Breast epithelium (tissue), 4 donors: ENCODE measurements around the gene PTPN9. TPM values are rescaled to one million over a fixed set of nuclear protein-coding genes. Genes with fewer than 3 reads are reported as not detected.
"Not testable (repeated sequence)": the region's sequence is repeated elsewhere in the genome, so short reads cannot be mapped to it uniquely, and the experiment has no call there.

ENCODE experiments used
- DNase-seq, 2 donors: peaks; one replicate each; pipeline ENCODE4 v3.0.0-alpha.2; 2019; ENCODE audit warnings: low spot score in 2 of 2
- H3K27ac ChIP-seq, 2 donors: fragments of 200-600 bp; sonication (generic) in 1 of 2; one replicate each; pipeline ENCODE4 v1.5.1; 2016 to 2019; ENCODE audit warnings: mild to moderate bottlenecking in 1 of 2
- H3K27me3 ChIP-seq, 2 donors: fragments of 200-600 bp; sonication (generic) in 1 of 2; one replicate each; pipeline versions ENCODE4 v1.5.1 to v1.6.0; 2017 to 2019; ENCODE audit warnings: control low read depth in 1 of 2, mild to moderate bottlenecking in 1 of 2
- H3K36me3 ChIP-seq: fragments of 200-600 bp; one replicate; pipeline ENCODE4 v1.5.1; 2019
- H3K4me1 ChIP-seq, 2 donors: fragments of 200-600 bp; sonication (generic); one replicate each; pipeline ENCODE4 v1.5.1; 2016 to 2019; ENCODE audit warnings: control low read depth in 1 of 2
- H3K4me3 ChIP-seq, 3 donors: fragments of 200-600 bp; sonication (generic); 1 replicate in 2 of 3; 2 replicates in 1 of 3; pipeline ENCODE4 v1.5.1; 2016 to 2019; ENCODE audit warnings: mild to moderate bottlenecking in 3 of 3, moderate library complexity in 2 of 3
- H3K9me3 ChIP-seq, 2 donors: fragments of 200-600 bp; sonication (generic) in 1 of 2; one replicate each; pipeline ENCODE4 v1.5.1; 2016 to 2019; ENCODE audit warnings: control low read depth in 1 of 2
- POLR2A ChIP-seq: fragments of 450-650 bp; IDR thresholded peaks from one replicate; pipeline ENCODE4 v1.6.1; 2016; ENCODE audit warnings: antibody characterized with exemption, mild to moderate bottlenecking, moderate library complexity
- POLR2AphosphoS5 ChIP-seq, 3 donors: sonication (generic); formaldehyde crosslinking; IDR thresholded peaks; one replicate each; pipeline ENCODE4 v1.6.1; 2017; ENCODE audit warnings: antibody characterized with exemption in 3 of 3
- intact Hi-C: fragments of 100-400 bp; cut with DNase I; formaldehyde crosslinking; loops from one replicate; pipeline ENCODE4 v1.15.1; 2023; ENCODE audit warnings: low total_unique reads
- total RNA-seq, 3 donors: library from RNA; depleted of rRNA; stranded (reverse); fragments of >200 nt; gene quantifications; one replicate each; pipeline ENCODE4 v1.1.0, GENCODE V29; 2016
- TF ChIP-seq, protein P1 (sequence below), 3 donors: fragments of 450-650 bp; IDR thresholded peaks; one replicate each; pipeline ENCODE4 v1.5.1; 2016 to 2017; ENCODE audit warnings: antibody characterized with exemption in 3 of 3, mild to moderate bottlenecking in 3 of 3, moderate library complexity in 3 of 3

The PTPN9 gene
- total RNA-seq, 3 donors from 2014 or later = 16.2 to 23.9 (median 19.9) TPM

- intact Hi-C loops = no loop called here
- TF ChIP-seq POLR2A (no peak), POLR2AphosphoS5 (IDR thresholded peaks at IDR 0.05) (no peak)
- TF ChIP-seq, protein P1, sequence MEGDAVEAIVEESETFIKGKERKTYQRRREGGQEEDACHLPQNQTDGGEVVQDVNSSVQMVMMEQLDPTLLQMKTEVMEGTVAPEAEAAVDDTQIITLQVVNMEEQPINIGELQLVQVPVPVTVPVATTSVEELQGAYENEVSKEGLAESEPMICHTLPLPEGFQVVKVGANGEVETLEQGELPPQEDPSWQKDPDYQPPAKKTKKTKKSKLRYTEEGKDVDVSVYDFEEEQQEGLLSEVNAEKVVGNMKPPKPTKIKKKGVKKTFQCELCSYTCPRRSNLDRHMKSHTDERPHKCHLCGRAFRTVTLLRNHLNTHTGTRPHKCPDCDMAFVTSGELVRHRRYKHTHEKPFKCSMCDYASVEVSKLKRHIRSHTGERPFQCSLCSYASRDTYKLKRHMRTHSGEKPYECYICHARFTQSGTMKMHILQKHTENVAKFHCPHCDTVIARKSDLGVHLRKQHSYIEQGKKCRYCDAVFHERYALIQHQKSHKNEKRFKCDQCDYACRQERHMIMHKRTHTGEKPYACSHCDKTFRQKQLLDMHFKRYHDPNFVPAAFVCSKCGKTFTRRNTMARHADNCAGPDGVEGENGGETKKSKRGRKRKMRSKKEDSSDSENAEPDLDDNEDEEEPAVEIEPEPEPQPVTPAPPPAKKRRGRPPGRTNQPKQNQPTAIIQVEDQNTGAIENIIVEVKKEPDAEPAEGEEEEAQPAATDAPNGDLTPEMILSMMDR (IDR thresholded peaks at IDR 0.05) = no peak
- H3K9me3 ChIP-seq = no peaks in the 10 kb centered on the region
- H3K4me3 ChIP-seq = no peak overlapping the region
- DNase-seq = no peak
- H3K36me3 ChIP-seq = no peaks in the 10 kb centered on the region
- H3K27ac ChIP-seq = no peak overlapping the region
- H3K4me1 ChIP-seq = no peaks in the 10 kb centered on the region
- H3K27me3 ChIP-seq = no peaks in the 10 kb centered on the region
Observed at GRCh38 chr15:75565062-75565970, 13.8 kb downstream of the PTPN9 start.

DNA sequence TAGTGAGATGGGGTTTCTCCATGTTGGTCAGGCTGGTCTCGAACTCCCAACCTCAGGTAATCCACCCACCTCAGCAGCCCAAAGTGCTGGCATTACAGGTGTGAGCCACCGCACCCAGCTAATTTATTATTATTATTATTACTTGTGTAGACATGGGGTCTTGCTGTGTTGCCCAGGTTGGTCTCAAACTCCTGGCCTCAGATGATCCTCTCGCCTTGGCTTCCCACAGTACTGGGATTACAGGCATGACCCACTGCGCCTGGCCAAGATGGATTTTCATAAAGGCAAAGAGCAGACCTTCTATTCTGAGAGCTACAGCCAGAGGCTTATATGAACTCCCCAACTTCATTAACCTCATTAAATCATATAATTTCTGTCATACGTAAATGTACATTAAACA is 17.2 kb downstream of the PTPN9 start:
- intact Hi-C loops = no loop called here
- H3K4me3 ChIP-seq = no peak overlapping the region

GRCh38 chr15:75559360-75559759 is 19.8 kb downstream of the PTPN9 start:
- DNase-seq, intact Hi-C loops, H3K4me3 ChIP-seq, H3K36me3 ChIP-seq, H3K4me1 ChIP-seq, H3K9me3 ChIP-seq, H3K27ac ChIP-seq, H3K27me3 ChIP-seq: not testable (repeated sequence)

More for the DNA sequence above, 17.2 kb downstream of the PTPN9 start:
- Histone ChIP-seq H3K9me3 (no peaks in the 10 kb centered on the region), H3K27me3 (no peaks in the 10 kb centered on the region), H3K36me3 (no peaks in the 10 kb centered on the region), H3K27ac (no peak overlapping the region), H3K4me1 (no peaks in the 10 kb centered on the region)
- DNase-seq = no peak
- TF ChIP-seq POLR2AphosphoS5 (IDR thresholded peaks at IDR 0.05) = no peak
- no peak for TF ChIP-seq POLR2A
- TF ChIP-seq, protein P1 (IDR thresholded peaks at IDR 0.05) = no peak

GRCh38 chr15:75558955-75559354 is 20.2 kb downstream of the PTPN9 start:
- intact Hi-C loops, DNase-seq: not testable (repeated sequence)

DNA sequence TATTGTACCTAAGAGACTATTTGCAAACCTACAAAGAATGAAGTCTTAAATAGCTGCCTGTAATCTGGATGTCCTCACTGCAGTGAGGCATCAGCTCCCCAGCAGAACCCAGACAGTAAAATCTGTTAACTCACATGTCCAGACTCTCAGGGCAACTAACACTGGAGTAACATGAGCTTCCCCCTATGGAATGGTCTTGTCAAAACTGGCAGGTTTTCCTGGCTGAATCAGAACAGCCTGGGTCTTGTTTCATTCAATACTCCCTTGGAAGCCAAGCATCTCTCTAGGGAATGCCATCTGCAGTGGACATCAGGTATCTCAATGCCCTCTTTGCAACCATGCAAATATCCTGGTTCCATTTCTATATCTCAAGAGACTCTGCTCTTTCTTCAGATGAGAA is 24.4 kb downstream of the PTPN9 start:
- DNase-seq = no peak
- no peaks in the 10 kb centered on the region for H3K4me1 ChIP-seq
- H3K27me3 ChIP-seq = no peaks in the 10 kb centered on the region
- H3K36me3 ChIP-seq = no peaks in the 10 kb centered on the region
- intact Hi-C loops = no loop called here
- H3K27ac ChIP-seq = no peak overlapping the region
- H3K9me3 ChIP-seq = no peaks in the 10 kb centered on the region
- H3K4me3 ChIP-seq = no peak overlapping the region
- TF ChIP-seq POLR2AphosphoS5 (IDR thresholded peaks at IDR 0.05) (no peak), POLR2A (no peak)
- TF ChIP-seq, protein P1 (IDR thresholded peaks at IDR 0.05) = no peak

More at GRCh38 chr15:75558955-75559354, 20.2 kb downstream of the PTPN9 start:
- not testable (repeated sequence) for H3K36me3 ChIP-seq, H3K9me3 ChIP-seq, H3K27ac ChIP-seq, H3K27me3 ChIP-seq, H3K4me1 ChIP-seq, H3K4me3 ChIP-seq

GRCh38 chr15:75553659-75554058 is 25.5 kb downstream of the PTPN9 start:
- DNase-seq = no peak
- Histone ChIP-seq H3K4me1 (no peaks in the 10 kb centered on the region), H3K36me3 (no peaks in the 10 kb centered on the region), H3K27ac (no peak overlapping the region), H3K9me3 (no peaks in the 10 kb centered on the region), H3K4me3 (no peak overlapping the region), H3K27me3 (no peaks in the 10 kb centered on the region)
- intact Hi-C loops = no loop called here
- no peak for TF ChIP-seq POLR2AphosphoS5 (IDR thresholded peaks at IDR 0.05)
- TF ChIP-seq POLR2A = no peak
- TF ChIP-seq, protein P1 (IDR thresholded peaks at IDR 0.05) = no peak
